HEK293 (cell line): ENCODE results near the gene AKAP8L.
A peak's percentile ranks its signal among the peaks of the same experiment; 100 is the strongest.

ENCODE experiments used
- CTCF ChIA-PET: fragments of 350-600 bp; formaldehyde crosslinking; extraction: SDS; loops from one replicate; lab custom pipeline; 2021; ENCODE audit warnings: antibody characterized with exemption; lab: Yijun Ruan, JAX
- POLR2A ChIA-PET: fragments of 300-600 bp; formaldehyde crosslinking; extraction: SDS; loops from one replicate; lab custom pipeline; 2020; ENCODE audit warnings: antibody characterized with exemption, inconsistent platforms; lab: Yijun Ruan, JAX
- H3K27ac ChIP-seq: fragments of 200-500 bp; sonication (Bioruptor generic); 2 replicates; pipeline ENCODE4 v1.5.1; 2014; ENCODE audit warnings: low read depth, low read length, control low read depth, inconsistent platforms; ENCODE audit errors: extremely low read depth
- H3K36me3 ChIP-seq, 2 experiments: fragments of 200-500 bp in 1 of 2; sonication (Bioruptor generic) in 1 of 2; 1 replicate in 1 of 2; 2 replicates in 1 of 2; pipeline ENCODE4 v1.5.1; 2014 to 2017; ENCODE audit warnings: inconsistent platforms in 2 of 2, low read length in 2 of 2; ENCODE audit not compliant: control insufficient read depth in 2 of 2, insufficient read depth in 1 of 2
- H3K4me1 ChIP-seq: fragments of 200-500 bp; sonication (Bioruptor generic); 2 replicates; pipeline ENCODE4 v1.5.1; 2014; ENCODE audit warnings: mild to moderate bottlenecking, low read length, inconsistent platforms; ENCODE audit not compliant: control insufficient read depth, insufficient read depth
- H3K4me3 ChIP-seq: 2 replicates; pipeline ENCODE4 v1.5.1; 2011; ENCODE audit warnings: low read depth, mild to moderate bottlenecking, control low read depth, low read length, moderate library complexity
- H3K9me3 ChIP-seq: fragments of 200-500 bp; sonication (Bioruptor generic); 2 replicates; pipeline ENCODE4 v1.5.1; 2014; ENCODE audit warnings: low read depth, low read length, inconsistent platforms; ENCODE audit not compliant: control insufficient read depth, insufficient read depth
- GFI1B ChIP-seq: fragments of 450-650 bp; formaldehyde crosslinking; IDR thresholded peaks from 2 replicates; pipeline ENCODE4 v1.5.1; 2016; ENCODE audit warnings: missing biosample characterization, missing genetic modification characterization
- GLI4 ChIP-seq: fragments of 450-650 bp; formaldehyde crosslinking; IDR thresholded peaks from 2 replicates; pipeline ENCODE4 v1.5.1; 2016; ENCODE audit warnings: missing biosample characterization, missing genetic modification characterization
- GLIS1 ChIP-seq: fragments of 450-650 bp; formaldehyde crosslinking; IDR thresholded peaks from 2 replicates; pipeline ENCODE4 v1.5.1; 2016; ENCODE audit warnings: missing biosample characterization, missing genetic modification characterization
- KLF7 ChIP-seq: fragments of 450-650 bp; formaldehyde crosslinking; IDR thresholded peaks from 2 replicates; pipeline ENCODE4 v1.5.1; 2016; ENCODE audit warnings: missing biosample characterization, missing genetic modification characterization, borderline replicate concordance
- PATZ1 ChIP-seq: fragments of 450-650 bp; formaldehyde crosslinking; IDR thresholded peaks from 2 replicates; pipeline ENCODE4 v1.5.1; 2016; ENCODE audit warnings: missing biosample characterization, missing genetic modification characterization
- REPIN1 ChIP-seq: fragments of 450-650 bp; formaldehyde crosslinking; IDR thresholded peaks from 2 replicates; pipeline ENCODE4 v1.5.1; 2017; ENCODE audit warnings: missing biosample characterization, missing genetic modification characterization, low read depth
- SP3 ChIP-seq: fragments of 450-650 bp; formaldehyde crosslinking; IDR thresholded peaks from 2 replicates; pipeline ENCODE4 v1.5.1; 2016; ENCODE audit warnings: missing biosample characterization, missing genetic modification characterization
- YY1 ChIP-seq: fragments of 450-650 bp; formaldehyde crosslinking; IDR thresholded peaks from 2 replicates; pipeline ENCODE4 v1.5.1; 2018; ENCODE audit warnings: missing biosample characterization, missing genetic modification characterization
- ZBTB10 ChIP-seq: fragments of 450-650 bp; formaldehyde crosslinking; IDR thresholded peaks from 2 replicates; pipeline ENCODE4 v1.5.1; 2016; ENCODE audit warnings: missing biosample characterization, missing genetic modification characterization
- ZBTB48 ChIP-seq: fragments of 450-650 bp; formaldehyde crosslinking; IDR thresholded peaks from 2 replicates; pipeline ENCODE4 v1.5.1; 2016; ENCODE audit warnings: missing biosample characterization, missing genetic modification characterization
- ZBTB7A ChIP-seq: fragments of 450-650 bp; formaldehyde crosslinking; IDR thresholded peaks from 2 replicates; pipeline ENCODE4 v1.5.1; 2016; ENCODE audit warnings: low read depth, missing biosample characterization, missing genetic modification characterization
- ZNF10 ChIP-seq: fragments of 450-650 bp; formaldehyde crosslinking; IDR thresholded peaks from 2 replicates; pipeline ENCODE4 v1.5.1; 2017; ENCODE audit warnings: missing biosample characterization, missing genetic modification characterization
- ZNF133 ChIP-seq: fragments of 450-650 bp; formaldehyde crosslinking; IDR thresholded peaks from 2 replicates; pipeline ENCODE4 v1.5.1; 2016; ENCODE audit warnings: missing biosample characterization, missing genetic modification characterization
- ZNF157 ChIP-seq: fragments of 450-650 bp; formaldehyde crosslinking; IDR thresholded peaks from 2 replicates; pipeline ENCODE4 v1.5.1; 2016; ENCODE audit warnings: missing biosample characterization, missing genetic modification characterization
- ZNF175 ChIP-seq: fragments of 450-650 bp; formaldehyde crosslinking; IDR thresholded peaks from 2 replicates; pipeline ENCODE4 v1.5.1; 2016; ENCODE audit warnings: missing biosample characterization, missing genetic modification characterization
- ZNF335 ChIP-seq: fragments of 450-650 bp; formaldehyde crosslinking; conservative IDR thresholded peaks from 2 replicates; pipeline ENCODE4 v1.5.1; 2016; ENCODE audit warnings: missing biosample characterization, missing genetic modification characterization
- ZNF398 ChIP-seq: fragments of 450-650 bp; formaldehyde crosslinking; IDR thresholded peaks from 2 replicates; pipeline ENCODE4 v1.5.1; 2017; ENCODE audit warnings: missing biosample characterization, missing genetic modification characterization
- ZNF416 ChIP-seq: fragments of 450-650 bp; formaldehyde crosslinking; IDR thresholded peaks from 2 replicates; pipeline ENCODE4 v1.5.1; 2016; ENCODE audit warnings: missing biosample characterization, missing genetic modification characterization
- ZNF513 ChIP-seq: fragments of 450-650 bp; IDR thresholded peaks from 2 replicates; pipeline ENCODE4 v1.5.1; 2018; ENCODE audit warnings: missing biosample characterization, missing genetic modification characterization
- ZNF544 ChIP-seq: fragments of 450-650 bp; formaldehyde crosslinking; IDR thresholded peaks from 2 replicates; pipeline ENCODE4 v1.5.0; 2017; ENCODE audit warnings: missing biosample characterization, missing genetic modification characterization
- ZNF558 ChIP-seq: fragments of 450-650 bp; formaldehyde crosslinking; IDR thresholded peaks from 2 replicates; pipeline ENCODE4 v1.5.1; 2016; ENCODE audit warnings: missing biosample characterization, missing genetic modification characterization
- ZNF560 ChIP-seq: fragments of 450-650 bp; formaldehyde crosslinking; IDR thresholded peaks from 2 replicates; pipeline ENCODE4 v1.5.1; 2017; ENCODE audit warnings: missing biosample characterization, missing genetic modification characterization, borderline replicate concordance
- ZNF623 ChIP-seq: fragments of 450-650 bp; formaldehyde crosslinking; IDR thresholded peaks from 2 replicates; pipeline ENCODE4 v1.5.1; 2016; ENCODE audit warnings: missing biosample characterization, missing genetic modification characterization
- ZNF701 ChIP-seq: fragments of 450-650 bp; formaldehyde crosslinking; IDR thresholded peaks from 2 replicates; pipeline ENCODE4 v1.5.1; 2016; ENCODE audit warnings: missing biosample characterization, missing genetic modification characterization
- ZNF777 ChIP-seq: fragments of 450-650 bp; formaldehyde crosslinking; IDR thresholded peaks from 2 replicates; pipeline ENCODE4 v1.5.1; 2017; ENCODE audit warnings: missing biosample characterization, missing genetic modification characterization, borderline replicate concordance
- ZSCAN4 ChIP-seq: fragments of 450-650 bp; formaldehyde crosslinking; IDR thresholded peaks from 2 replicates; pipeline ENCODE4 v1.5.1; 2017; ENCODE audit warnings: missing biosample characterization, missing genetic modification characterization
- ZXDB ChIP-seq: fragments of 450-650 bp; formaldehyde crosslinking; IDR thresholded peaks from 2 replicates; pipeline ENCODE4 v1.5.1; 2016; ENCODE audit warnings: missing biosample characterization, missing genetic modification characterization

AKAP8L gene

GRCh38 chr19:15449620-15450527 is 31.1 kb upstream of the AKAP8L start, which contains the start of gene WIZ:
TSS of gene WIZ (minus strand) at chr19:15449956. CDS start at chr19:15448307, 1,649 bp downstream.
- Histone ChIP-seq H3K9me3 (no peaks in the 10 kb centered on the region), H3K4me1 (peaks cover 2% of the 10 kb centered on the region; the same call in 1 of the 2 replicates), H3K4me3 (peak within 1 kb of the TSS; percentile 55), H3K36me3 (peaks cover 0 to 8% of the 10 kb centered on the region in 2 experiments; a peak in 1 of 3 replicates), H3K27ac (no peak within 1 kb of the TSS; the same call in 1 of the 2 replicates)
- POLR2A ChIA-PET = no interaction called here
- CTCF ChIA-PET = no interaction called here
- TF ChIP-seq GFI1B (no peak), SP3 (tag by site-specific recombination) (peak; percentile 22; the same call in 1 of the 2 replicates), PATZ1 (no peak; the same call in none of the 2 replicates), ZBTB10 (tag by site-specific recombination) (peak; percentile 60; the same call in 1 of the 2 replicates), ZNF10 (tag by site-specific recombination) (no peak), ZNF335 (tag by site-specific recombination) (peak; percentile 63), ZNF398 (tag by site-specific recombination) (0 out of 2 replicates have a peak, but pooled peaks have one; percentile 9), ZNF701 (tag by site-specific recombination) (0 out of 2 replicates have a peak, but pooled peaks have one; percentile 9), ZNF513 (no peak), ZNF560 (peak; percentile 17; the same call in 1 of the 2 replicates), ZNF157 (tag by site-specific recombination) (no peak), GLI4 (0 out of 2 replicates have a peak, but pooled peaks have one; percentile 17), ZNF175 (tag by site-specific recombination) (0 out of 2 replicates have a peak, but pooled peaks have one; percentile 10), REPIN1 (tag by site-specific recombination) (no peak), ZNF623 (tag by site-specific recombination) (0 out of 2 replicates have a peak, but pooled peaks have one; percentile 9), ZNF416 (tag by site-specific recombination) (0 out of 2 replicates have a peak, but pooled peaks have one; percentile 16), ZNF544 (tag by site-specific recombination) (no peak), ZBTB48 (tag by site-specific recombination) (0 out of 2 replicates have a peak, but pooled peaks have one; percentile 41), ZSCAN4 (tag by site-specific recombination) (no peak), KLF7 (tag by site-specific recombination) (0 out of 2 replicates have a peak, but pooled peaks have one; percentile 18), GLIS1 (tag by site-specific recombination) (no peak), ZNF558 (peak; percentile 30; the same call in 1 of the 2 replicates), ZXDB (tag by site-specific recombination) (0 out of 2 replicates have a peak, but pooled peaks have one; percentile 16), YY1 (0 out of 2 replicates have a peak, but pooled peaks have one; percentile 41), ZNF133 (peak; percentile 10; the same call in 1 of the 2 replicates), ZBTB7A (peak; percentile 56; the same call in 1 of the 2 replicates), ZNF777 (tag by site-specific recombination) (0 out of 2 replicates have a peak, but pooled peaks have one; percentile 22)
